NCI-H1694 (cell line): ENCODE data around the gene CCDC86.

Experiments used
- DNase-seq: peaks from one replicate; lab custom pipeline; 2025; lab: John Stamatoyannopoulos, UW

CCDC86 gene

GRCh38 chr11:60831501-60832079 lies 10.3 kb upstream of the CCDC86 start:
- no peak for DNase-seq

GRCh38 chr11:60834742-60835533 lies 7.0 kb upstream of the CCDC86 start:
- no peak for DNase-seq

- no peak for DNase-seq
Observed at GRCh38 chr11:60835534-60835846, 6.4 kb upstream of the CCDC86 start.

GRCh38 chr11:60836866-60837515 lies 4.9 kb upstream of the CCDC86 start:
- DNase-seq: no peak

GRCh38 chr11:60838132-60838531 lies 3.8 kb upstream of the CCDC86 start:
- no peak for DNase-seq

- no peak for DNase-seq
Observed at GRCh38 chr11:60840470-60841430, 1.2 kb upstream of the CCDC86 start.

GRCh38 chr11:60842668-60843600 lies 1.0 kb downstream of the CCDC86 start:
- DNase-seq: no peak

GRCh38 chr11:60844045-60844869 lies 2.3 kb downstream of the CCDC86 start:
- DNase-seq: no peak

- no peak for DNase-seq
Observed at GRCh38 chr11:60844870-60845221, 2.9 kb downstream of the CCDC86 start.

GRCh38 chr11:60845338-60845737 lies 3.4 kb downstream of the CCDC86 start:
- no peak for DNase-seq

GRCh38 chr11:60847281-60847680 lies 5.4 kb downstream of the CCDC86 start:
- DNase-seq: no peak

- DNase-seq: no peak
Observed at GRCh38 chr11:60847896-60848295, 6.0 kb downstream of the CCDC86 start.

GRCh38 chr11:60848714-60849151 lies 6.8 kb downstream of the CCDC86 start:
- DNase-seq: no peak

- no peak for DNase-seq
Observed at GRCh38 chr11:60849641-60850520, 8.0 kb downstream of the CCDC86 start.

- no peak for DNase-seq
Observed at GRCh38 chr11:60851327-60852104, 9.6 kb downstream of the CCDC86 start.

GRCh38 chr11:60852117-60852981 lies 10.4 kb downstream of the CCDC86 start:
- no peak for DNase-seq
